Trophoblast cell (in vitro differentiated cells and primary cell): ENCODE measurements around the gene TUT7.

Experiments
- DNase-seq, 2 donors: peaks; one replicate each; pipeline ENCODE4 v3.0.0-alpha.2; 2016
- H2AFZ ChIP-seq: 2 replicates; pipeline ENCODE4 v1.6.1; 2013; ENCODE audit warnings: low read length, moderate library complexity, mild to moderate bottlenecking; ENCODE audit not compliant: insufficient read depth, poor library complexity
- H2AK5ac ChIP-seq: 2 replicates; pipeline ENCODE4 v1.6.1; 2013; ENCODE audit warnings: mild to moderate bottlenecking, low read length
- H2BK120ac ChIP-seq: 2 replicates; pipeline ENCODE4 v1.6.1; 2013; ENCODE audit warnings: low read length, mild to moderate bottlenecking, moderate library complexity; ENCODE audit not compliant: insufficient read depth, poor library complexity
- H2BK12ac ChIP-seq: 2 replicates; pipeline ENCODE4 v1.6.1; 2013; ENCODE audit warnings: mild to moderate bottlenecking, low read length, moderate library complexity
- H2BK5ac ChIP-seq: 2 replicates; pipeline ENCODE4 v1.6.1; 2013; ENCODE audit warnings: low read length, low read depth, moderate library complexity, mild to moderate bottlenecking; ENCODE audit not compliant: poor library complexity
- H3K14ac ChIP-seq: 2 replicates; pipeline ENCODE4 v1.6.1; 2013; ENCODE audit warnings: mild to moderate bottlenecking, low read length
- H3K18ac ChIP-seq: 2 replicates; pipeline ENCODE4 v1.6.1; 2013; ENCODE audit warnings: mild to moderate bottlenecking, low read length
- H3K23ac ChIP-seq: 2 replicates; pipeline ENCODE4 v1.6.1; 2013; ENCODE audit warnings: low read length
- H3K27ac ChIP-seq: 2 replicates; pipeline ENCODE4 v1.5.1; 2013; ENCODE audit warnings: low read depth, mild to moderate bottlenecking, inconsistent platforms, low read length, moderate library complexity
- H3K27me3 ChIP-seq: 2 replicates; pipeline ENCODE4 v1.6.1; 2013; ENCODE audit warnings: inconsistent platforms, mild to moderate bottlenecking, low read length, moderate library complexity; ENCODE audit not compliant: insufficient read depth
- H3K36me3 ChIP-seq, 2 experiments: 1 replicate in 1 of 2; 2 replicates in 1 of 2; pipeline ENCODE4 v1.6.1; 2013; ENCODE audit warnings: low read length in 2 of 2, mild to moderate bottlenecking in 2 of 2, moderate library complexity in 1 of 2; ENCODE audit not compliant: insufficient read depth in 2 of 2, control insufficient read depth in 1 of 2
- H3K4ac ChIP-seq: 2 replicates; pipeline ENCODE4 v1.6.1; 2013; ENCODE audit warnings: low read depth, mild to moderate bottlenecking, low read length, moderate library complexity
- H3K4me1 ChIP-seq, 2 experiments: 1 replicate in 1 of 2; 2 replicates in 1 of 2; pipeline ENCODE4 v1.6.1; 2013; ENCODE audit warnings: low read length in 2 of 2, mild to moderate bottlenecking in 2 of 2, moderate library complexity in 1 of 2; ENCODE audit not compliant: insufficient read depth in 2 of 2, control insufficient read depth in 1 of 2
- H3K4me2 ChIP-seq: 2 replicates; pipeline ENCODE4 v1.6.1; 2013; ENCODE audit warnings: inconsistent platforms, mild to moderate bottlenecking, low read length, moderate library complexity
- H3K4me3 ChIP-seq: 2 replicates; pipeline ENCODE4 v1.5.1; 2013; ENCODE audit warnings: mild to moderate bottlenecking, low read depth, low read length, inconsistent platforms
- H3K79me1 ChIP-seq: one replicate; pipeline ENCODE4 v1.6.1; 2013; ENCODE audit warnings: low read length
- H3K79me2 ChIP-seq: 2 replicates; pipeline ENCODE4 v1.6.1; 2013; ENCODE audit warnings: low read length, mild to moderate bottlenecking; ENCODE audit not compliant: control insufficient read depth, insufficient read depth, poor library complexity
- H3K9ac ChIP-seq: 2 replicates; pipeline ENCODE4 v1.6.1; 2013; ENCODE audit warnings: mild to moderate bottlenecking, low read length
- H3K9me3 ChIP-seq: 2 replicates; pipeline ENCODE4 v1.6.1; 2013; ENCODE audit warnings: low read depth, mild to moderate bottlenecking, control low read depth, inconsistent platforms, low read length; ENCODE audit not compliant: insufficient read depth
- H4K12ac ChIP-seq: 2 replicates; pipeline ENCODE4 v1.6.1; 2013; ENCODE audit warnings: low read depth, mild to moderate bottlenecking, low read length, moderate library complexity
- H4K8ac ChIP-seq: 2 replicates; pipeline ENCODE4 v1.6.1; 2013; ENCODE audit warnings: low read depth, mild to moderate bottlenecking, low read length, moderate library complexity
- H4K91ac ChIP-seq: one replicate; pipeline ENCODE4 v1.6.1; 2013; ENCODE audit warnings: low read depth, mild to moderate bottlenecking, low read length, moderate library complexity
- WGBS: extraction: QIAGEN DNeasy Blood & Tissue Kit; methylation state at CpG from one replicate; pipeline ENCODE4 v1.1.7; 2013; ENCODE audit warnings: missing lambda C conversion rate; ENCODE audit not compliant: insufficient read length, insufficient coverage; ENCODE audit errors: extremely low coverage; 5-methylcytosine and 5-hydroxymethylcytosine counted together

TUT7 gene

DNA sequence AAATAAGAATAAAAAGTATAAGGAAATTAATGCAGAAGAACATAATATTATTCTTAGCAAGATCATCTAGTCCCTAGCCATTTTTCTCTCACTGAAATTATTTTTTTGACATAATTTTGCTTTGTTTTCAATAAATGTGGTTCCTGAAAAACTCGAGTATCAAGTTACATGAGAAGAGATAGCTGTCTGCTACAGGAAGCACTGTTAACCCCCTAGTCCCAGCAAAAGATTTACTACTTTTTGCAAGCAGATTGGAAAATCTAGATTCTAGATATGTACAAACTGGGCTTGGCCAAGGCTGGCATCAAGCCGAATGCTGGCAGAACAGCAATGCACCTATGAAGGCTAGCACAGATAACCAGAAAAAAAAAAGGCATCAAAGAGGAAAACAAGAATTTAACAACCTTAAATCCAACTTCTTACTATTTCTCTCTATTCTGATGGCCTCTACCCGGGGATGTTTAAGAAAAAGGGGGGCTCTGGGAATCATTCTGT is 49.9 kb downstream of the TUT7 start:
- H3K23ac ChIP-seq: no peak overlapping the region
- no peaks in the 10 kb centered on the region for H3K4me1 ChIP-seq
- H2BK120ac ChIP-seq: no peak overlapping the region
- H2BK12ac ChIP-seq: no peak overlapping the region
- no peaks in the 10 kb centered on the region for H3K79me2 ChIP-seq
- no CpG with 5 or more reads among the region's 3 CpGs for WGBS
- no peak overlapping the region for H3K27ac ChIP-seq
- no peak overlapping the region for H2AFZ ChIP-seq
- no peak overlapping the region for H3K4ac ChIP-seq
- no peak overlapping the region for H3K14ac ChIP-seq
- no peak overlapping the region for H2BK5ac ChIP-seq
- no peak overlapping the region for H3K18ac ChIP-seq
- no peak overlapping the region for H2AK5ac ChIP-seq
- H3K36me3 ChIP-seq: peaks cover 22 to 36% of the 10 kb centered on the region in 2 experiments
- H3K79me1 ChIP-seq: no peaks in the 10 kb centered on the region
- no peak for DNase-seq
- no peak overlapping the region for H3K4me2 ChIP-seq
- H4K8ac ChIP-seq: no peak overlapping the region
- no peaks in the 10 kb centered on the region for H3K27me3 ChIP-seq
- no peak overlapping the region for H4K91ac ChIP-seq
- no peaks in the 10 kb centered on the region for H3K9me3 ChIP-seq
- H3K4me3 ChIP-seq: no peak overlapping the region
- H4K12ac ChIP-seq: no peak overlapping the region
- H3K9ac ChIP-seq: no peak overlapping the region

- no peak overlapping the region for H3K4ac ChIP-seq
- H3K36me3 ChIP-seq: peaks cover 25 to 39% of the 10 kb centered on the region in 2 experiments
- H3K27me3 ChIP-seq: no peaks in the 10 kb centered on the region
- H2AFZ ChIP-seq: no peak overlapping the region
- H3K4me1 ChIP-seq: no peaks in the 10 kb centered on the region
- H4K8ac ChIP-seq: no peak overlapping the region
- H3K4me3 ChIP-seq: no peak overlapping the region
- DNase-seq: no peak
- H3K79me1 ChIP-seq: no peaks in the 10 kb centered on the region
- H3K18ac ChIP-seq: no peak overlapping the region
- no peak overlapping the region for H2BK12ac ChIP-seq
- H2BK5ac ChIP-seq: no peak overlapping the region
- H2BK120ac ChIP-seq: no peak overlapping the region
- H3K27ac ChIP-seq: no peak overlapping the region
- no peaks in the 10 kb centered on the region for H3K9me3 ChIP-seq
- no peak overlapping the region for H2AK5ac ChIP-seq
- no peak overlapping the region for H4K91ac ChIP-seq
- no CpG with 5 or more reads among the region's 4 CpGs for WGBS
- H3K4me2 ChIP-seq: no peak overlapping the region
- no peak overlapping the region for H4K12ac ChIP-seq
- H3K23ac ChIP-seq: no peak overlapping the region
- no peak overlapping the region for H3K9ac ChIP-seq
- no peak overlapping the region for H3K14ac ChIP-seq
- no peaks in the 10 kb centered on the region for H3K79me2 ChIP-seq
These were observed 50.8 kb downstream of the TUT7 start for GRCh38 chr9:86303316-86303975.

GRCh38 chr9:86301686-86302085 is 52.5 kb downstream of the TUT7 start:
- no CpG with 5 or more reads among the region's 1 CpG for WGBS
- Histone ChIP-seq H2BK12ac (no peak overlapping the region), H2BK120ac (no peak overlapping the region)

GRCh38 chr9:86300701-86301100 is 53.5 kb downstream of the TUT7 start:
- Histone ChIP-seq H3K4me2 (no peak overlapping the region), H3K9ac (no peak overlapping the region), H2BK5ac (no peak overlapping the region), H2AK5ac (no peak overlapping the region), H3K4me1 (no peaks in the 10 kb centered on the region), H3K36me3 (peaks cover 15 to 32% of the 10 kb centered on the region in 2 experiments), H3K27ac (no peak overlapping the region), H3K27me3 (no peaks in the 10 kb centered on the region), H3K14ac (no peak overlapping the region), H2BK120ac (no peak overlapping the region), H2BK12ac (no peak overlapping the region), H4K12ac (no peak overlapping the region), H3K4ac (no peak overlapping the region), H3K18ac (no peak overlapping the region), H3K23ac (no peak overlapping the region), H3K79me2 (no peaks in the 10 kb centered on the region), H3K4me3 (no peak overlapping the region), H3K79me1 (no peaks in the 10 kb centered on the region), H4K8ac (no peak overlapping the region), H2AFZ (no peak overlapping the region), H3K9me3 (no peaks in the 10 kb centered on the region), H4K91ac (no peak overlapping the region)
- no CpG with 5 or more reads among the region's 2 CpGs for WGBS
- no peak for DNase-seq

More at GRCh38 chr9:86301686-86302085, 52.5 kb downstream of the TUT7 start:
- Histone ChIP-seq H3K9ac (no peak overlapping the region), H2AK5ac (no peak overlapping the region), H4K8ac (no peak overlapping the region), H3K79me1 (no peaks in the 10 kb centered on the region), H3K4me2 (no peak overlapping the region), H4K91ac (no peak overlapping the region), H3K36me3 (peaks cover 19 to 37% of the 10 kb centered on the region in 2 experiments), H4K12ac (no peak overlapping the region), H3K27ac (no peak overlapping the region), H3K4me3 (no peak overlapping the region), H3K27me3 (no peaks in the 10 kb centered on the region), H3K9me3 (no peaks in the 10 kb centered on the region), H3K4ac (no peak overlapping the region), H3K14ac (no peak overlapping the region), H2AFZ (no peak overlapping the region), H3K23ac (no peak overlapping the region), H2BK5ac (no peak overlapping the region), H3K4me1 (no peaks in the 10 kb centered on the region), H3K18ac (no peak overlapping the region), H3K79me2 (no peaks in the 10 kb centered on the region)
- DNase-seq: no peak
